Measurements from ENCODE around the gene PTS. TPM values are rescaled to one million over a fixed set of nuclear protein-coding genes. Genes with fewer than 3 reads are reported as not detected.

The PTS gene
- polyA plus RNA-seq, 1 donor from 2014 or later: 160 TPM

GRCh38 chr11:112179601-112180000 lies 46.6 kb upstream of the PTS start:
- Histone ChIP-seq H3K79me2 (replicated peaks; ENCODE audit: insufficient read depth, low read length) (no peaks in the 10 kb centered on the region), H3K9me3 (ENCODE audit: low read length) (no peaks in the 10 kb centered on the region), H2AFZ (ENCODE audit: low read depth, low read length) (no peak overlapping the region), H3K9ac (ENCODE audit: low read length) (no peak overlapping the region), H3K27ac (ENCODE audit: low read length) (no peak overlapping the region), H3K9me2 (ENCODE audit: insufficient read depth, low read length) (no peaks in the 10 kb centered on the region), H3K27me3 (ENCODE audit: insufficient read depth, low read depth, low read length) (no peaks in the 10 kb centered on the region), H4K20me1 (ENCODE audit: insufficient read depth) (no peaks in the 10 kb centered on the region), H3F3A (ENCODE audit: insufficient read depth, low read length, poor library complexity, severe bottlenecking) (no peaks in the 10 kb centered on the region), H3K4me3 (ENCODE audit: low read length) (no peak overlapping the region), H3K4me2 (ENCODE audit: low read length) (no peak overlapping the region), H3K36me3 (ENCODE audit: insufficient read depth, low read length) (no peaks in the 10 kb centered on the region)
- TF ChIP-seq MXI1 (conservative IDR thresholded peaks at IDR 0.05; ENCODE audit: poor library complexity, severe bottlenecking): no peak
- no peak for TF ChIP-seq EZH2 (IDR thresholded peaks at IDR 0.05; ENCODE audit: borderline replicate concordance, insufficient read depth, low read length, poor library complexity, severe bottlenecking)
- no peak for TF ChIP-seq SMC3 (conservative IDR thresholded peaks at IDR 0.05; ENCODE audit: poor library complexity)
- no peak for TF ChIP-seq POLR2AphosphoS5 (IDR thresholded peaks at IDR 0.05)
- no peak for TF ChIP-seq TAF1 (IDR thresholded peaks at IDR 0.05; ENCODE audit: low read depth)
- no peak for TF ChIP-seq CTCF (IDR thresholded peaks at IDR 0.05; ENCODE audit: poor library complexity, severe bottlenecking)

GRCh38 chr11:112182867-112183266 lies 43.4 kb upstream of the PTS start:
- Histone ChIP-seq H3K27me3 (ENCODE audit: insufficient read depth, low read depth, low read length) (no peaks in the 10 kb centered on the region), H4K20me1 (ENCODE audit: insufficient read depth) (no peaks in the 10 kb centered on the region), H3K4me3 (ENCODE audit: low read length) (no peak overlapping the region), H3K9me2 (ENCODE audit: insufficient read depth, low read length) (no peaks in the 10 kb centered on the region), H3K79me2 (replicated peaks; ENCODE audit: insufficient read depth, low read length) (no peaks in the 10 kb centered on the region), H3K36me3 (ENCODE audit: insufficient read depth, low read length) (no peaks in the 10 kb centered on the region), H3K4me2 (ENCODE audit: low read length) (no peak overlapping the region), H3K9me3 (ENCODE audit: low read length) (no peaks in the 10 kb centered on the region), H3K27ac (ENCODE audit: low read length) (no peak overlapping the region), H3K9ac (ENCODE audit: low read length) (no peak overlapping the region), H3F3A (ENCODE audit: insufficient read depth, low read length, poor library complexity, severe bottlenecking) (no peaks in the 10 kb centered on the region), H2AFZ (ENCODE audit: low read depth, low read length) (no peak overlapping the region)
- no peak for TF ChIP-seq CTCF (IDR thresholded peaks at IDR 0.05; ENCODE audit: poor library complexity, severe bottlenecking)
- TF ChIP-seq TAF1 (IDR thresholded peaks at IDR 0.05; ENCODE audit: low read depth): no peak
- no peak for TF ChIP-seq EP300 (conservative IDR thresholded peaks at IDR 0.05; ENCODE audit: poor library complexity, severe bottlenecking)
- no peak for TF ChIP-seq SMC3 (conservative IDR thresholded peaks at IDR 0.05; ENCODE audit: poor library complexity)
- no peak for TF ChIP-seq POLR2AphosphoS5 (IDR thresholded peaks at IDR 0.05)
- TF ChIP-seq MXI1 (conservative IDR thresholded peaks at IDR 0.05; ENCODE audit: poor library complexity, severe bottlenecking): no peak
- TF ChIP-seq REST (IDR thresholded peaks at IDR 0.05; ENCODE audit: borderline replicate concordance): no peak
- no peak for TF ChIP-seq RAD21 (conservative IDR thresholded peaks at IDR 0.05)
- no peak for TF ChIP-seq EZH2 (IDR thresholded peaks at IDR 0.05; ENCODE audit: borderline replicate concordance, insufficient read depth, low read length, poor library complexity, severe bottlenecking)
